Kidney (tissue), 22 donors: ENCODE data around the gene VLDLR. TPM values are rescaled to one million over a fixed set of nuclear protein-coding genes. Genes with fewer than 3 reads are reported as not detected.
A peak's percentile ranks its signal among the peaks of the same experiment; 100 is the strongest.

Source experiments
- DNase-seq, 5 donors: peaks; one replicate each; pipeline ENCODE4 v3.0.0-alpha.2; 2013 to 2020
- FAIRE-seq: peaks from 2 replicates; lab custom pipeline; 2012; peaks lifted over from hg19 to GRCh38; lab: Jason Lieb, UNC
- H3K27ac ChIP-seq, 2 donors: one replicate each; pipeline ENCODE4 v1.7.0; 2013; ENCODE audit warnings: low read depth in 2 of 2, low read length in 2 of 2, inconsistent platforms in 1 of 2
- H3K27me3 ChIP-seq: one replicate; pipeline ENCODE4 v1.7.1; 2013; ENCODE audit warnings: low read length, inconsistent platforms; ENCODE audit not compliant: control insufficient read depth, insufficient read depth
- H3K36me3 ChIP-seq, 3 donors: one replicate each; pipeline versions ENCODE4 v1.7.0 to v1.7.1; 2013; ENCODE audit warnings: low read length in 3 of 3, control low read depth in 1 of 3, inconsistent platforms in 1 of 3; ENCODE audit not compliant: insufficient read depth in 3 of 3, control insufficient read depth in 2 of 3
- H3K4me1 ChIP-seq, 3 donors: one replicate each; pipeline versions ENCODE4 v1.7.0 to v1.7.1; 2013; ENCODE audit warnings: low read length in 3 of 3, inconsistent platforms in 1 of 3, low read depth in 1 of 3; ENCODE audit not compliant: control insufficient read depth in 2 of 3, insufficient read depth in 2 of 3
- H3K4me3 ChIP-seq, 3 donors: one replicate each; pipeline versions ENCODE4 v1.7.0 to v1.8.1; 2013; ENCODE audit warnings: low read length in 3 of 3, control low read depth in 1 of 3, inconsistent platforms in 1 of 3
- H3K9ac ChIP-seq, 3 donors: one replicate each; pipeline versions ENCODE4 v1.7.0 to v1.7.1; 2013; ENCODE audit warnings: low read length in 3 of 3, control low read depth in 1 of 3, inconsistent platforms in 1 of 3
- H3K9me3 ChIP-seq, 3 donors: one replicate each; pipeline versions ENCODE4 v1.7.0 to v1.7.1; 2013; ENCODE audit warnings: low read length in 3 of 3, control low read depth in 1 of 3, inconsistent platforms in 1 of 3; ENCODE audit not compliant: control insufficient read depth in 2 of 3, insufficient read depth in 1 of 3
- intact Hi-C: fragments of 100-400 bp; cut with DNase I; formaldehyde crosslinking; loops from one replicate; pipeline ENCODE4 v1.11.1; 2022
- long read RNA-seq, 10 donors: library from polyadenylated mRNA in 1 of 10; unstranded in 1 of 10; transcript quantifications; one replicate each; pipeline ENCODE4 v2.0.0 and lab custom pipeline, GENCODE V29; 2021 to 2026
- polyA plus RNA-seq: library from polyadenylated mRNA; stranded (reverse); fragments of 350-450 nt; fragmentation: Illumina TruSeq; extraction: RNeasy Lipid Tissue Mini Kit (QIAGEN cat#74804); gene quantifications from one replicate; pipeline ENCODE4 v1.2.3, GENCODE V29; 2014; ENCODE audit warnings: low read depth, low replicate concordance; ENCODE audit not compliant: insufficient read depth
- total RNA-seq: library from RNA; stranded (reverse); fragmentation: NEBNext Ultra II Directional; extraction: Animal tissue kit (Norgen Biotek cat#: 25700); gene quantifications from one replicate; pipeline ENCODE4 v1.2.1, GENCODE V29; 2021
- TF ChIP-seq, protein P1 (sequence below): IDR thresholded peaks from 3 replicates; pipeline ENCODE4 v1.5.1; 2012; ENCODE audit warnings: mild to moderate bottlenecking, moderate library complexity, borderline replicate concordance; ENCODE audit not compliant: insufficient read depth; ENCODE audit errors: extremely low read depth
- donor health status: control.
- donor health status: control.
- donor health status: control.
- donor health status: control.
- donor health status: control.
- donor health status: DM: yes; HTN: yes; CAD: no.
- donor health status: Normal renal cell carcinoma (clear cell type).

Gene VLDLR
- total RNA-seq (24.2 TPM), polyA plus RNA-seq (8.6 TPM)
- long read RNA-seq, donor 1 = 0 reads
- long read RNA-seq, donor 2, full-length matches to known transcripts = 3 of 3 reads
- long read RNA-seq, donor 2, partial matches to known transcripts = 0 of 3 reads
- long read RNA-seq, donor 2, other reads (novel, unspliced or antisense) = 0 of 3 reads
- long read RNA-seq, donor 3, full-length matches to known transcripts = 3 of 3 reads
- long read RNA-seq, donor 3, partial matches to known transcripts = 0 of 3 reads
- long read RNA-seq, donor 3, other reads (novel, unspliced or antisense) = 0 of 3 reads
- long read RNA-seq, donor 4, full-length matches to known transcripts = 2 of 2 reads
- long read RNA-seq, donor 4, partial matches to known transcripts = 0 of 2 reads
- long read RNA-seq, donor 4, other reads (novel, unspliced or antisense) = 0 of 2 reads
- long read RNA-seq, donor 5 = 0 reads
- long read RNA-seq, donor 6 = 0 reads
- long read RNA-seq, donor 7, full-length matches to known transcripts = 7 of 13 reads
- long read RNA-seq, donor 7, partial matches to known transcripts = 4 of 13 reads
- long read RNA-seq, donor 7, other reads (novel, unspliced or antisense) = 2 of 13 reads
- long read RNA-seq, donor 8, partial matches to known transcripts = 0 of 1 reads
- long read RNA-seq, donor 8, other reads (novel, unspliced or antisense) = 0 of 1 reads
- long read RNA-seq, donor 9 = 0 reads
- long read RNA-seq, donor 10, full-length matches to known transcripts = 2 of 2 reads
- long read RNA-seq, donor 10, partial matches to known transcripts = 0 of 2 reads
- long read RNA-seq, donor 10, other reads (novel, unspliced or antisense) = 0 of 2 reads

DNA sequence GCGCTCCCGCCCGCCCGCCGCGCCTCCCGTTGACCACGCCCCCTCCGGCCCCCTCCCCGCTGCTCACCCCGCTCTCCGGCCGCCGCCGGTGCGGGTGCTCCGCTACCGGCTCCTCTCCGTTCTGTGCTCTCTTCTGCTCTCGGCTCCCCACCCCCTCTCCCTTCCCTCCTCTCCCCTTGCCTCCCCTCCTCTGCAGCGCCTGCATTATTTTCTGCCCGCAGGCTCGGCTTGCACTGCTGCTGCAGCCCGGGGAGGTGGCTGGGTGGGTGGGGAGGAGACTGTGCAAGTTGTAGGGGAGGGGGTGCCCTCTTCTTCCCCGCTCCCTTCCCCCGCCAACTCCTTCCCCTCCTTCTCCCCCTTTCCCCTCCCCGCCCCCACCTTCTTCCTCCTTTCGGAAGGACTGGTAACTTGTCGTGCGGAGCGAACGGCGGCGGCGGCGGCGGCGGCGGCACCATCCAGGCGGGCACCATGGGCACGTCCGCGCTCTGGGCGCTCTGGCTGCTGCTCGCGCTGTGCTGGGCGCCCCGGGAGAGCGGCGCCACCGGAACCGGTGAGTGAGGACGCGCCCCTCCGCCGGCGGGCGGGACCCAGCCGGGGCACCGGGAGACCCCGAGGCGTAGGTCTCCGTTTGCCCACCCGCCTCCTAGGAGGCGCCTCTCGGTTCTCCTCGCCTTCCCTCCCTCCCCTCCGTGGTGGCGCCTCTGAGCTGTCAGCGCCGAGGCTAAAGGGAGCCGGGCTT is at the start of gene VLDLR:
VLDLR (plus strand) TSS at position 66 of the 739 bp plus-strand sequence; CDS start at position 469, 403 bp downstream.
- Histone ChIP-seq H3K4me3 (peak within 1 kb of the TSS; percentile 52 to 73 (median 71)), H3K36me3 (no peaks in the 10 kb centered on the region), H3K9ac (peak within 1 kb of the TSS; percentile 33 to 82 (median 50)), H3K27me3 (no peaks in the 10 kb centered on the region), H3K9me3 (no peaks in the 10 kb centered on the region), H3K4me1 (peaks cover 0 to 18% (median 9%) of the 10 kb centered on the region in 3 donors), H3K27ac (peak within 1 kb of the TSS; percentile 77 to 85)
- TF ChIP-seq, protein P1, sequence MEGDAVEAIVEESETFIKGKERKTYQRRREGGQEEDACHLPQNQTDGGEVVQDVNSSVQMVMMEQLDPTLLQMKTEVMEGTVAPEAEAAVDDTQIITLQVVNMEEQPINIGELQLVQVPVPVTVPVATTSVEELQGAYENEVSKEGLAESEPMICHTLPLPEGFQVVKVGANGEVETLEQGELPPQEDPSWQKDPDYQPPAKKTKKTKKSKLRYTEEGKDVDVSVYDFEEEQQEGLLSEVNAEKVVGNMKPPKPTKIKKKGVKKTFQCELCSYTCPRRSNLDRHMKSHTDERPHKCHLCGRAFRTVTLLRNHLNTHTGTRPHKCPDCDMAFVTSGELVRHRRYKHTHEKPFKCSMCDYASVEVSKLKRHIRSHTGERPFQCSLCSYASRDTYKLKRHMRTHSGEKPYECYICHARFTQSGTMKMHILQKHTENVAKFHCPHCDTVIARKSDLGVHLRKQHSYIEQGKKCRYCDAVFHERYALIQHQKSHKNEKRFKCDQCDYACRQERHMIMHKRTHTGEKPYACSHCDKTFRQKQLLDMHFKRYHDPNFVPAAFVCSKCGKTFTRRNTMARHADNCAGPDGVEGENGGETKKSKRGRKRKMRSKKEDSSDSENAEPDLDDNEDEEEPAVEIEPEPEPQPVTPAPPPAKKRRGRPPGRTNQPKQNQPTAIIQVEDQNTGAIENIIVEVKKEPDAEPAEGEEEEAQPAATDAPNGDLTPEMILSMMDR = no peak
- no peak for FAIRE-seq
- peak in 4 of 5 donors; percentile 78 to 91 (median 82) for DNase-seq
- intact Hi-C loops = no loop called here

DNA sequence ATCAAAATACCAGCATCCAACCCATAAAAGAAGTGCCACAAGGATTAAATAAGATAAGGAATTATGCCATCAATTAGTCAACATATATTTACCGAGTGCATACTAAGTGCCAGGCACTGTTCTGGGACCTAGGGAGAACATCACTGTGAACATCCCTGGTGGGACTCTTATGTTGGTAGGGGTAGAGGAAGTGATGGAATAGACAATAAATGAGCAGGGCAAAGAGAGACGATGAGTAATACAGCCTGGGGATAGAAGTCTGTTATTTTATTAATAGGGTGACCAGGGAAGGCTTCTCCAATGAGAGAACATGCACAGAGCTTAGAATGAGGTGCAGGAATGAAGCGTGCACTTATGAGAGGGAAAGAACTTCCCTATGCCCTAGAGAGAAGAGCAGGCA is 47.4 kb upstream of the VLDLR start:
- H3K27me3 ChIP-seq = no peaks in the 10 kb centered on the region
- no peak overlapping the region for H3K4me3 ChIP-seq
- DNase-seq = no peak
- peaks cover 0 to 4% (median 3%) of the 10 kb centered on the region in 3 donors for H3K4me1 ChIP-seq
- TF ChIP-seq, protein P1 = no peak
- H3K27ac ChIP-seq = no peak overlapping the region
- no peaks in the 10 kb centered on the region for H3K36me3 ChIP-seq
- H3K9ac ChIP-seq = no peak overlapping the region
- no peaks in the 10 kb centered on the region for H3K9me3 ChIP-seq
- intact Hi-C loops = no loop called here
- no peak for FAIRE-seq

DNA sequence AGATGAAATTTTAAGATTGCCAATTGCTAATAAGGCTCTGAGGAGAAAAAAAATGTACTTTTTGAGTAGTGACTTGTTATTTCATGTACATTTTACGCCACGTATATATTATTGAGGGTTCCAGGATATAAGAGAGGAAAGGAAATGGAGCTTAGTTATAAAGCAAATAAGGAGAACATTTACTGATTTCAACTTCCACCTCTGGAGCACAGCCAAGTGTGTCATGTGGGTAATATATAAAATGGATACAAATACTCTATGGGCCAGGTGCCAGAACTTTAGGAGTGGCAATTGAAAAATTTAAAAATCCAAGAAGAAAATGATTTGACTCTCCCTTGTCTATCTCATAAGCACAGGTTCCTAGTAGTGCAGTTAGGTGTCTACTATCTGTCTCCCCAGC is 45.0 kb upstream of the VLDLR start:
- Histone ChIP-seq H3K4me1 (no peaks in the 10 kb centered on the region), H3K9me3 (no peaks in the 10 kb centered on the region), H3K4me3 (no peak overlapping the region), H3K9ac (no peak overlapping the region), H3K36me3 (no peaks in the 10 kb centered on the region), H3K27ac (no peak overlapping the region), H3K27me3 (no peaks in the 10 kb centered on the region)
- intact Hi-C loops = no loop called here
- TF ChIP-seq, protein P1 = no peak
- no peak for FAIRE-seq
- peak in 2 of 5 donors; percentile 43 to 62 for DNase-seq
